GM19372 (cell line): Measurements from ENCODE around the gene ITGB1.
A peak's percentile ranks its signal among the peaks of the same experiment; 100 is the strongest.
"Not testable (repeated sequence)": the region's sequence is repeated elsewhere in the genome, so short reads cannot be mapped to it uniquely, and the experiment has no call there.

Source experiments
- ATAC-seq: cut with Tn5 transposase; IDR thresholded peaks from one replicate; pipeline ENCODE4 v1.9.1; 2021; ENCODE audit warnings: mild to moderate bottlenecking, low read depth, moderate library complexity; ENCODE audit not compliant: unreplicated experiment

ITGB1 gene

GRCh38 chr10:32980558-32981468 is 22.8 kb upstream of the ITGB1 start:
- peak; percentile 97 for ATAC-seq

DNA sequence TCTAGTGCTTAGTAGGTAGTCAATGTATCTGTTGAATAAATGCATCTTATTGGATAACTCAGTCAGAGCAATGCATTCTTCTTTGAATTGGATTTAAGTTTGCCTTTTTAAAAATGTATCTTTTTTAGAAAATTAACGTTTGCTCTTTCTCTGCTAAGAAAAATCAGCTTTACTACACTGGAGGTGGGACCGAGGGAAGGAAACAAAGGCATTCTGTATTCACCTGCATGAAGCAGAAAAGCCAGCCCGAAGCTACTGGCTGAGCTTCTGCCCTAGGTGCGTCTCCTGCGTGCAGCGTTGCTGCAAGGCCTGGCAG is 22.2 kb upstream of the ITGB1 start:
- ATAC-seq = no peak

GRCh38 chr10:32979719-32980118 is 21.7 kb upstream of the ITGB1 start:
- not testable (repeated sequence) for ATAC-seq

- ATAC-seq = no peak
Observed at GRCh38 chr10:32979041-32979440, 21.0 kb upstream of the ITGB1 start.

DNA sequence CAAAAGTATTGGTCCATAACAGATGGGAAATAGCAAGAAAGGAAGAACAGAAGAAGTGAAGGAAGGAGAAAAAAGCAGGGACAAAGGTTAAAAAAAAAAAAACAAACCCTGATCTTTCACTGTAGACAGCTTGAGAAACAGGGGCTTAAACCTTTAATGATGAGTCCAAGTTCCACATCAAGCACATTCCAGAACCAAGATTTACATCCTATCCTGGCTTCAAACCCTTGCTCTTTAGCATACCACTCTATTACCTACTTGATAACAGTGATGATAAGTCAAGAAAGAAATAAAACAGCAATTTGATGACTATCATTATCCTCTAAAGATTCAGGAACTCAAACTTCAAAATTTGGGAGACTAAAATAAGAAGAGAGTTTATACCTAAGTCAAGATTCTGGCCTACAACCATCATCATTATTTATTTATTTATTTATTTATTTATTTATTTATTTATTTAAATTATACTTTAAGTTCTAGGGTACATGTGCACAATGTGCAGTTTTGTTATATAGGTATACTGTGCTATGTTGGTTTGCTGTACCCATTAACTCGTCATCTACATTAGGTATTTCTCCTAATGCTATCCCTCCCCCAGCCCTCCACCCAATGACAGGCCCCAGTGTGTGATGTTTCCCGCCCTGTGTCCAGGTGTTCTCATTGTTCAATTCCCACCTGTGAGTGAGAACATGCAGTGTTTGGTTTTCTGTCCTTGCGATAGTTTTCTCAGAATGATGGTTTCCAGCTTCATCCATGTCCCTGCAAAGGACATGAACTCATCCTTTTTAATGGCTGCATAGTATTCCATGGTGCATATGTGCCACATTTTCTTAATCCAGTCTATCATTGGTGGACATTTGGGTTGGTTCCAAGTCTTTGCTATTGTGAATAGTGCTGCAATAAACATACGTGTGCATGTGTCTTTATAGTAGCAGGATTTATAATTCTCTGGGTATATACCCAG is 20.1 kb upstream of the ITGB1 start:
- ATAC-seq = not testable (repeated sequence)

- no peak for ATAC-seq
Observed at GRCh38 chr10:32976338-32976737, 18.3 kb upstream of the ITGB1 start.

DNA sequence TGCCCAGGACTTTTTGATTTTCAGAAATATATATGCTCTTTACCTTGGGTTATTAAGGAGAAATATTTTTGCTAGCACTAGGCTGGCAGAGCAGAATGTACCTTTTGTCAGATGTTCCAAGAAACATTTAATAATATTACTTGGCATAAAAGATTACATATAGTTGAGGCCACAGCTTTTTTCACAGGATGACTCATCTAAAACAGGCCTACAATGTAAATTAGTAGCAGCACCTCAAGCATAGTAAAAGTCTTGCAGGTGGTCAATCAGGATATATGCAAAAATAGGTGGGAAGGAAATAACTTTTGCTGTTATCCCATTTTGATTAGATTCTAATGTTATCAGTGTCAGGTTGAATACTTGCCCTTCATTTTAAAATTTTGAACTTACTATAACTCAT is 14.9 kb upstream of the ITGB1 start:
- no peak for ATAC-seq

GRCh38 chr10:32972460-32972859 is 14.4 kb upstream of the ITGB1 start:
- no peak for ATAC-seq

GRCh38 chr10:32971536-32972091 is 13.6 kb upstream of the ITGB1 start:
- no peak for ATAC-seq

- ATAC-seq = no peak
Observed at GRCh38 chr10:32970910-32971309, 12.9 kb upstream of the ITGB1 start.

GRCh38 chr10:32964270-32964669 is 6.2 kb upstream of the ITGB1 start:
- ATAC-seq = no peak

GRCh38 chr10:32963096-32963495 is 5.1 kb upstream of the ITGB1 start:
- no peak for ATAC-seq

DNA sequence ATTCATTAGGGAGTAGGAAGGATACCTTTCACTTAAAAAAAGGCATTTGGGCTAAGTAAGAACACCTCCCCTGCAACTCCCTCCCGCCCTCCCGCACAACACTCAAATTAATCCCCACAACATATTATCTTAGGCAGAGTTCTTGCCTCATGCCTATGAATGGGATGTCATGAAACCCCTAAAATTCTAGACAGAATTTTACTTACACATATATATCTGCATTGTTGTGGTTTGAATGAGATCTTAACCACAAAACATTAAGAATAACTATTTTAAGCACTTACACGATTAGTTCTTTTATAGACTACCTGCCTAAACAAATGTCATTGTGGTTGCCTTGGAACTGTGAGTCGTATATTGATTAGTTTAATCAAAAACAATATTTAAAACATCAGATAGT is 4.5 kb upstream of the ITGB1 start:
- ATAC-seq = no peak

- ATAC-seq = no peak
Observed at GRCh38 chr10:32961895-32962369, 3.9 kb upstream of the ITGB1 start.

DNA sequence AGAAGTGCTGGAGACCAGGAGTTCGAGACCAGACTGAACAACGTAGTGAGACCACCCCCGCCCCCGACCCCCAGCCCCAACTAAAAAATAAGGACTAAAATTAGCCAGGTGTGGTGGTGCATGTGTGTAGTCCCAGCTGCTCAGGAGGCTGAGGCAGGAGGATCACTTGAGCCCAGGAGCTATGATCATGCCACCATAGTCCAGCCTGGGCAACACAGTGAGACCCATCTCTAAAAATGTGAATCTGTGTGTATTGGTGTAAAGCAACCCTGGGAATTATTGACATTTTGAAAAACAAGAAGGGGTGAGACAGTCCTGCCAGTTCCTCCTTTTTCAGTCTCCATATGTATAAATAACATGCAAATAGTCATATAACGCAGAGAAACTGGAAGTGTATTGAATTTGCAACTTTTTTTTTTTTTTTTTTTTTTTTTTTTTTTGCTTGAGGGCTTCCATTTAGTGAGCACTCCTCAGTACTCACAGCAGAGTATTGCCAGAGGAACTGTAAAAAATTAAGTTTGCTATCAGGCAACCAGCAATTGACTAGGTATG is 3.4 kb upstream of the ITGB1 start:
- no peak for ATAC-seq

DNA sequence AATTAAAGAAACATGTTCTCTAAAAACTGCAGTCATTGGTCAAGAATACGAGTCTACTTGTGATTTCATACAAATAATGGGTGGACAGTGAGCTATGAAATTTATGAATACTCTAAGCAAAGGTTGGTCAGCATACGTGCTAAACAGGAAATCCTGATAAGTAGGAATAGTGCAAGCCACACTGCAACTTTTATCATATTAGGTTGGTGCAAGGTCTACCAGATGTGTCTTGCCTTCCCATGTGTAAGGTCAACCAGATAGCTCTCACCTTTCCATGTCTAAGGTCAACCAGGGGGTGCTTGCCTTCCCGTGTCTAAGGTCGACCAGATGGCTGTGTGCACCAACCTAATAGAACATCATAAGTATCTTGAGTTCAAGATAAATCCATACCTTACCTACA is 2.0 kb upstream of the ITGB1 start:
- ATAC-seq = no peak

- ATAC-seq = no peak
Observed at GRCh38 chr10:32959006-32959920, 1.2 kb upstream of the ITGB1 start.

- ATAC-seq = peak; percentile 19
Observed at GRCh38 chr10:32957341-32958084, 517 bp downstream of the ITGB1 start.
